ENCODE measurements around the gene TYR.
"Not testable (repeated sequence)": the region's sequence is repeated elsewhere in the genome, so short reads cannot be mapped to it uniquely, and the experiment has no call there.

- TF ChIP-seq, protein P1, sequence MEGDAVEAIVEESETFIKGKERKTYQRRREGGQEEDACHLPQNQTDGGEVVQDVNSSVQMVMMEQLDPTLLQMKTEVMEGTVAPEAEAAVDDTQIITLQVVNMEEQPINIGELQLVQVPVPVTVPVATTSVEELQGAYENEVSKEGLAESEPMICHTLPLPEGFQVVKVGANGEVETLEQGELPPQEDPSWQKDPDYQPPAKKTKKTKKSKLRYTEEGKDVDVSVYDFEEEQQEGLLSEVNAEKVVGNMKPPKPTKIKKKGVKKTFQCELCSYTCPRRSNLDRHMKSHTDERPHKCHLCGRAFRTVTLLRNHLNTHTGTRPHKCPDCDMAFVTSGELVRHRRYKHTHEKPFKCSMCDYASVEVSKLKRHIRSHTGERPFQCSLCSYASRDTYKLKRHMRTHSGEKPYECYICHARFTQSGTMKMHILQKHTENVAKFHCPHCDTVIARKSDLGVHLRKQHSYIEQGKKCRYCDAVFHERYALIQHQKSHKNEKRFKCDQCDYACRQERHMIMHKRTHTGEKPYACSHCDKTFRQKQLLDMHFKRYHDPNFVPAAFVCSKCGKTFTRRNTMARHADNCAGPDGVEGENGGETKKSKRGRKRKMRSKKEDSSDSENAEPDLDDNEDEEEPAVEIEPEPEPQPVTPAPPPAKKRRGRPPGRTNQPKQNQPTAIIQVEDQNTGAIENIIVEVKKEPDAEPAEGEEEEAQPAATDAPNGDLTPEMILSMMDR (IDR thresholded peaks at IDR 0.05), result not testable (repeated sequence)
- TF ChIP-seq EP300, POLR2A, POLR2AphosphoS5 (IDR thresholded peaks at IDR 0.05): not testable (repeated sequence)
These were observed 165.4 kb downstream of the TYR start for GRCh38 chr11:89342880-89343572.
